Amygdala (tissue), 56 donors: ENCODE measurements around the gene GRIK3.

Source experiments
- DNase-seq, 56 donors: peaks; one replicate each; lab custom pipeline; 2025; lab: John Stamatoyannopoulos, UW

GRIK3 gene

GRCh38 chr1:37051346-37051745 is 17.0 kb upstream of the GRIK3 start:
- no peak for DNase-seq

- DNase-seq = peak in 3 of 56 donors; percentile 14 to 28 (median 14)
Measured at GRCh38 chr1:37047542-37047941, 13.2 kb upstream of the GRIK3 start.

- no peak for DNase-seq
Measured at GRCh38 chr1:37043101-37043500, 8.8 kb upstream of the GRIK3 start.

- DNase-seq = no peak
Measured at GRCh38 chr1:37042506-37042905, 8.2 kb upstream of the GRIK3 start.

- DNase-seq = no peak
Measured at GRCh38 chr1:37041483-37041882, 7.2 kb upstream of the GRIK3 start.

GRCh38 chr1:37040773-37041172 is 6.5 kb upstream of the GRIK3 start:
- DNase-seq = no peak

- DNase-seq = no peak
Measured at GRCh38 chr1:37040261-37040660, 5.9 kb upstream of the GRIK3 start.

GRCh38 chr1:37038227-37039093 is 4.1 kb upstream of the GRIK3 start:
- DNase-seq = peak in 51 of 56 donors; percentile 17 to 81 (median 52)

- peak in 40 of 56 donors; percentile 12 to 68 (median 42) for DNase-seq
Measured at GRCh38 chr1:37037690-37038089, 3.4 kb upstream of the GRIK3 start.

- peak in 10 of 56 donors; percentile 11 to 36 (median 22) for DNase-seq
Measured at GRCh38 chr1:37036667-37037053, 2.3 kb upstream of the GRIK3 start.

GRCh38 chr1:37035796-37036666 is 1.7 kb upstream of the GRIK3 start:
- DNase-seq = no peak

- DNase-seq = no peak
Measured at GRCh38 chr1:37035014-37035691, 838 bp upstream of the GRIK3 start.

- no peak for DNase-seq
Measured at GRCh38 chr1:37033355-37034101, 787 bp downstream of the GRIK3 start.

- no peak for DNase-seq
Measured at GRCh38 chr1:37032660-37033354, 1.5 kb downstream of the GRIK3 start.

GRCh38 chr1:37031871-37032270 is 2.4 kb downstream of the GRIK3 start:
- no peak for DNase-seq

GRCh38 chr1:37031429-37031828 is 2.9 kb downstream of the GRIK3 start:
- no peak for DNase-seq

GRCh38 chr1:37028981-37029617 is 5.2 kb downstream of the GRIK3 start:
- DNase-seq = no peak

- DNase-seq = no peak
Measured at GRCh38 chr1:37021502-37021901, 12.8 kb downstream of the GRIK3 start.
